ENCODE measurements around the gene IMPDH1.

The IMPDH1 gene

GRCh38 chr7:128405471-128406313, 4.1 kb downstream of the IMPDH1 start:
- DNase-seq = no peak

GRCh38 chr7:128404886-128405470, 4.8 kb downstream of the IMPDH1 start:
- no peak for DNase-seq

DNA sequence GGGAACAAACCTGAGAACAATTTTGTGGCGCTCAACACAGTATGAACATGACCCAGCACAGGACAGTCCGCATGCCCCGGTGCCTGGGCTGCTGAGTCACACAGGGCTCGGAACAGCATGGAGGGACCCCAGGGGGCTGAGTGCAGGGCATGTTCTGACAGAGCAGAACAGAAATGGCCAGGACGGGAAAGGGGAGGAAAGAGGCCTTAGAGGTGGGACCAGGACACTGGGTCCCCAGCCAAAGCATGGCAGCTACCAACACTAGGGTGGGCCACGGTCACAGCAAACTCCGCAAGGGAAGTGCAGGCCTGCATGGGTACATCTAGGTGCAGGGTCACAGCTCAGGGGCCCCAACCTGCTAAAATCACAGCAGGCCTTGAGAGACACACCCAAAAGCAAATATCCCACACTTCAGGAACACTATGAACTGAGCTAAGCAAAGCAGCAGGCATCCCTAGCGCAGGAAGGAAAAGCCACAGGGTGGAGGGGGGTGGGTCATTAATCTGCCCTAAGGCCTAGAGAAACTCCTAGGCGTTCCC, 5.6 kb downstream of the IMPDH1 start:
- DNase-seq = no peak

GRCh38 chr7:128403676-128404075, 6.1 kb downstream of the IMPDH1 start:
- DNase-seq = no peak

- DNase-seq = no peak
Measured at GRCh38 chr7:128402356-128402755, 7.4 kb downstream of the IMPDH1 start.

DNA sequence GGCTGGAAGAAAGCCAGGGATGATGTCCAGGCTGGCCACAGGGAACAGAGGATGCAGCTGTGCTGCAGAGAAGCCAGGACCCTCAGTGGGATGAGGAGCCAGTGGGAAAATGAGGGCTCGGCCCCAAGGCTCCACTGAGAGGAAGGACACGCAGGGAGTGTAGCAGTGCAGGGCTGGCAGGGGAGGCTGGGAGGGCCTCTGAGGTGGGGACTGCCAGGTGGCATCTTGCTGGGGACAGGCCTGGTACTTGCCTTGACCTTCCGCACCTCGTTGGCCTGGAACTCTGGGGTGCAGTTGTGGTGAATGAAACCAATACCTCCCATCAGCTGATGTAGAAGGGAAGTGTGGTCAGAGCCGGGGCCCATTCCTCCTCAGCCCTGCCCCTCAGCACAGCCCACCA, 9.2 kb downstream of the IMPDH1 start:
- no peak for DNase-seq

DNA sequence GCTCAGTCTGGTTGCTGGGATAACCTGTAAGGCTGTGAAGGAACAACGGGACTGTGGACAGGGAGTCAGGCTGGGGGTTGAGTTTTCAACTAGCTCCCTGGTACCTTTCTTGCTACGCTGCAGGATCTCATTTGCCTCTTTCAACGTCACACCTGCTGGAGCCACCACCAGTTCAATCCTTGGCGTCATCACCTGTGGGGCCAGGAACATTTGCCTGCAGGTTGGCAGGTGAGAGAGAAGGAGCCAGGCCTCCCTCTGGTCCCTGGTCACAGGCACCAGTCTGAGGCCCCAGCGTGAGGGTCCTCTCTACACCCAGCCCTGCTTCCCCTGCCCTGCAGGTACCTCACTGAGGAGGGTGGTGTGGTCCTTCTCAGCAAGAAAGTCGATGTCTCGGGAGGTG, 9.8 kb downstream of the IMPDH1 start:
- DNase-seq = no peak

GRCh38 chr7:128398841-128399135, 11.0 kb downstream of the IMPDH1 start:
- DNase-seq = no peak

GRCh38 chr7:128398016-128398840, 11.6 kb downstream of the IMPDH1 start:
- DNase-seq = peak; percentile 42

GRCh38 chr7:128396357-128396756, 13.4 kb downstream of the IMPDH1 start:
- no peak for DNase-seq

DNA sequence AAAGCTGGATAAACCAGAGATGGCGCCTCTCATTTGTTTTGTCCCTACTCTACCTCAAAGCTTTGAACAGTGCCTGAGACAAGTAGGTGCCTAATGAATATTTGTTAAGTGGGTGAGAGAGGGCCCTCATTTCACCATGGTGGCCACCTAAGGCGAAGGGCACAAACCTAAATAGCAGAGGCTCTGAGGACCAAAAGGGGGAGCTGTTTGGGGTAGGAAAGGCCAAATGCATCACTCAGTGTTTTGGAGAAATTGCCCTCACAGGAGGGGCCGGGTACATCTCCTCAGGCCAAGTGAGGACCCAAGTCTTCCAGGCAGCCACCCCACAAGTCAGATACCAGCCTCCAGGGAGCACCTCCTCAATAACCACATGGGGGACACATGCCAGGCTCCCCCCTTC, 14.0 kb downstream of the IMPDH1 start:
- no peak for DNase-seq

DNA sequence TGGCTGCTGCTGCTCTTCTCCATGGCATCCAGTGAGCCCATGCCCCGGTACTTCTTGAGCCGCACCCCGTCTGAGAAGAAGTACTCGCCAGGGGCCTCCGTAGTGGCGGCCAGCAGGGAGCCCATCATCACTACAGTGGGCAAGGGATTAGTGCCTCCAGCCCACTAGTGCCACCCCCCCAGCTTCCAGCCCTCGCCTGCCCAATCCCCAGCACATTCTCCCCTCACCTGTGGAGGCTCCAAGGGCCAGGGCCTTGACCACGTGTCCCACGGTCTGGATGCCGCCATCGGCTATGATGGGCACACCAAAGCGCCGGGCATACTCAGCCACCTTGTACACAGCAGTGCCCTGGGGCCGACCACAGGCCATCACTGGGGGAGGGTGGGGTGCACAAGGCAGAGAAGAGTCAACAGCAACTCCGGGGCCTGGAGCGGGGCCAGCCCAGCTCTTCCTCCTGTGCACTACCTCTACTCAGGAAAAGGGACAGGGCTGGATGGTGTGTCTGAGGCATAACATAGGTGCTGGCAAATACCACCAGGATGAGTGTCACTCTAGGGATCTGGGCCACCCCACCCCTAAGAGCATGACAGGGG, 14.8 kb downstream of the IMPDH1 start:
- DNase-seq = no peak

DNA sequence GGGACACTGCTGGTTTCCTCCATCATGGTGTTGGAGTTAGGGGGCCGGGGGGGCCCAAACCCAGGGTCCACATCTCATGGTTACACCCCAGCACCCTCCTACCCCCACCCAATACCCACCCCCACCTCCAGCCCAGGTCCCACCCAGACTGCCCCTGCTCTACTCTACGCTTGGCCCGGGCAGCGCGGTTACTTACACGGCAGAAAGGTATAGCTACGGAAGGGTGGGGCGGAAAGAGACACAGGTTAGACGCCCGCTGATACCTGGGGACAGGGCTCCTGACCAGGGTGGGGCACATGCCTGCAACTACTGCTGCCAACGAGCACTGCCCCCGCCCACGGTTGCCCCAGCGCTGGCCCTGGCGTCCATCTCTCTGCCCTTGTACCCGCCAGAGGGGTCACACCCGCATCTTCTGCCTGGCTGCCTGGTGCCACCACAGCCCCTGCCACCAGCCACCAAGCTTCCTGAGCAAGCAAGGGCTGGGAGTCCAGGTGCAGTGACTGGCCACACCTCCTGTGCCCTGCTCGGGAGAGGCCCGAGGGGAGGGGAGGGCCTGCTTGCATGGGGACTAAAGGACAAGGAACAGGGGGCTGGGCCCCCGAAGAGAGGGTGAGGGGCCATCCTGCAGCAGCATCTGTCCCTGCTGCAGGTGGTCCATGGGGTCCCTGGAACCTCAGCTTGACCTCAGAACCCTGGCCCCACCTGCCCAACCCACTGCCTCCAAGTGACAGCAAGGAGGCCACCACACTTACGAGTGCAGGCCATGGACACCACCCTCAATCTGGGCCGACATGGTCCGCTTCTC, 16.1 kb downstream of the IMPDH1 start:
- no peak for DNase-seq

GRCh38 chr7:128392446-128393327, 17.1 kb downstream of the IMPDH1 start:
- DNase-seq = no peak

- no peak for DNase-seq
Measured at GRCh38 chr7:128391805-128392204, 18.0 kb downstream of the IMPDH1 start.

DNA sequence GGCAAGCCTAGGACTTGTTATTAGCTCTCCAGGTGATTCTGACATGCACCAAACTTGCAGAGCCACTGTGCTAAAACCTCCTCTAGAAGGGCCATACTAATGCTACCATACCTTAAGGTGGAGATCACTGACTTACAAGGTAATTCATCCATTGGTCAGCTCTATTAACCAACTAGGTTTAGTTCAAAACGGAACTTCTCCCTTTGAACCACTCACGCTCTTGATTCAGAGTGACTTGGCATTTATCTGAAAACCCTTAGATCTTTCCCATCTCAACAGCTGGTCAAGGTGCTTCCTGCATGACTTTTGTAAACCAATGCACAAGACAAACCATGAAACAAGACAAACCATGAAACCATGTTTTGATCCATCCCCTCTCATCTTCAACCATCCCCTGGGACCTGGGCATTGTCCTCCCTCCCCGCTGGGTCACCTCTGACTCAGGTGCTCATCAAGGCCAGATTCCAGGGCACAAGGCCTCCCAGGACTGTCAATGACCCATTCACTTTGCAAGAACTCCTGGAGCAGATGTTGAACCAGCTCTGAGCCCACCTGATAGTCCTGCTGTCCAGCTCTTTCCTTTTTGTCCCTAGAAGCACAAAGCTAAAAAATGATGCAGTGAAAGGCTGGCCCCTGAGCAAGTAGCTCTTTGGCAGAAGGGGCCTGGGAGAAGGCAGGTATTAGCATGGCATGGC, 18.8 kb downstream of the IMPDH1 start:
- no peak for DNase-seq

GRCh38 chr7:128389618-128390329, 20.0 kb downstream of the IMPDH1 start:
- no peak for DNase-seq

GRCh38 chr7:128389085-128389617, 20.6 kb downstream of the IMPDH1 start:
- no peak for DNase-seq

GRCh38 chr7:128388145-128388485, 21.7 kb downstream of the IMPDH1 start:
- no peak for DNase-seq

Measured in NCI-H226 (cell line).